H1 (cell line): ENCODE results near the gene SV2B. TPM values are rescaled to one million over a fixed set of nuclear protein-coding genes. Genes with fewer than 3 reads are reported as not detected.

ENCODE experiments used
- SP4 ChIP-seq: IDR thresholded peaks from 2 replicates; pipeline ENCODE4 v1.6.1; 2012; ENCODE audit warnings: low read length, inconsistent platforms
- SUZ12 ChIP-seq: fragments of 200-600 bp; sonication (generic); IDR thresholded peaks from 2 replicates; pipeline ENCODE4 v1.6.1; 2012; ENCODE audit warnings: mild to moderate bottlenecking, inconsistent platforms, low read length, moderate library complexity, mixed read lengths
- polyA plus RNA-seq, 7 experiments: library from polyadenylated mRNA; depleted of rRNA in 3 of 7; stranded (reverse) in 5 of 7; unstranded in 2 of 7; fragments of >200 nt in 5 of 7; fragments of 200-250 nt in 2 of 7; gene quantifications; 1 replicate in 5 of 7; 2 replicates in 1 of 7; 4 replicates in 1 of 7; pipeline versions ENCODE4 v1.2.1 to v1.2.3, GENCODE V29; 2011 to 2013; ENCODE audit warnings: missing spikeins in 2 of 7, mixed read lengths in 2 of 7
- total RNA-seq: library from RNA; stranded (reverse); fragmentation: NEBNext Ultra II Directional; extraction: Animal tissue kit (Norgen Biotek cat#: 25700); gene quantifications from 2 replicates; pipeline ENCODE4 v1.2.1, GENCODE V29; 2021
- TF ChIP-seq, protein P1 (sequence below): fragments of 300-600 bp; sonication (generic); IDR thresholded peaks from 2 replicates; pipeline ENCODE4 v1.7.1; 2012; ENCODE audit warnings: low read length, moderate library complexity, mild to moderate bottlenecking, inconsistent platforms; ENCODE audit not compliant: insufficient replicate concordance

Gene SV2B
- total and polyA plus RNA-seq, 2 of the 8 experiments (the other 6 are each of a cell fraction or from before 2014, with no cell fraction given): 0.09 to 0.20 TPM

DNA sequence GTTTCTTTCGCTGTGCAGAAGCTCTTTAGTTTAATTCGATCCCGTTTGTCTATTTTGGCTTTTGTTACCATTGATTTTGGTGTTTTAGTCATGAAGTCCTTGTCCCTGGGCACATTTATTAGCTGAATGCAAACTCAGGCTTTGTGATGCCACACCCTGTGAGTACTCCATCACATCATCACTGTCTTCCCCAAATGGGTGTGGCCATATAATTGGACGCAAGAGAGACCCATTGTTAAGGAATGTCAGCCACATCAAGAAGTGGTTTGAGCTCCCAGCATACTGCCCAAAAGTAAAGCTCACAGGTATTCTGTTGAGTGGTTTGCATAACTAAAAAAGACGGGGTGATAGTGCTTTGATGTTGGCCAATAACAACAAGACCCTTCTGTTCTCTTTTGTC lies 245.7 kb downstream of the SV2B start (continued):
- TF ChIP-seq, protein P1, sequence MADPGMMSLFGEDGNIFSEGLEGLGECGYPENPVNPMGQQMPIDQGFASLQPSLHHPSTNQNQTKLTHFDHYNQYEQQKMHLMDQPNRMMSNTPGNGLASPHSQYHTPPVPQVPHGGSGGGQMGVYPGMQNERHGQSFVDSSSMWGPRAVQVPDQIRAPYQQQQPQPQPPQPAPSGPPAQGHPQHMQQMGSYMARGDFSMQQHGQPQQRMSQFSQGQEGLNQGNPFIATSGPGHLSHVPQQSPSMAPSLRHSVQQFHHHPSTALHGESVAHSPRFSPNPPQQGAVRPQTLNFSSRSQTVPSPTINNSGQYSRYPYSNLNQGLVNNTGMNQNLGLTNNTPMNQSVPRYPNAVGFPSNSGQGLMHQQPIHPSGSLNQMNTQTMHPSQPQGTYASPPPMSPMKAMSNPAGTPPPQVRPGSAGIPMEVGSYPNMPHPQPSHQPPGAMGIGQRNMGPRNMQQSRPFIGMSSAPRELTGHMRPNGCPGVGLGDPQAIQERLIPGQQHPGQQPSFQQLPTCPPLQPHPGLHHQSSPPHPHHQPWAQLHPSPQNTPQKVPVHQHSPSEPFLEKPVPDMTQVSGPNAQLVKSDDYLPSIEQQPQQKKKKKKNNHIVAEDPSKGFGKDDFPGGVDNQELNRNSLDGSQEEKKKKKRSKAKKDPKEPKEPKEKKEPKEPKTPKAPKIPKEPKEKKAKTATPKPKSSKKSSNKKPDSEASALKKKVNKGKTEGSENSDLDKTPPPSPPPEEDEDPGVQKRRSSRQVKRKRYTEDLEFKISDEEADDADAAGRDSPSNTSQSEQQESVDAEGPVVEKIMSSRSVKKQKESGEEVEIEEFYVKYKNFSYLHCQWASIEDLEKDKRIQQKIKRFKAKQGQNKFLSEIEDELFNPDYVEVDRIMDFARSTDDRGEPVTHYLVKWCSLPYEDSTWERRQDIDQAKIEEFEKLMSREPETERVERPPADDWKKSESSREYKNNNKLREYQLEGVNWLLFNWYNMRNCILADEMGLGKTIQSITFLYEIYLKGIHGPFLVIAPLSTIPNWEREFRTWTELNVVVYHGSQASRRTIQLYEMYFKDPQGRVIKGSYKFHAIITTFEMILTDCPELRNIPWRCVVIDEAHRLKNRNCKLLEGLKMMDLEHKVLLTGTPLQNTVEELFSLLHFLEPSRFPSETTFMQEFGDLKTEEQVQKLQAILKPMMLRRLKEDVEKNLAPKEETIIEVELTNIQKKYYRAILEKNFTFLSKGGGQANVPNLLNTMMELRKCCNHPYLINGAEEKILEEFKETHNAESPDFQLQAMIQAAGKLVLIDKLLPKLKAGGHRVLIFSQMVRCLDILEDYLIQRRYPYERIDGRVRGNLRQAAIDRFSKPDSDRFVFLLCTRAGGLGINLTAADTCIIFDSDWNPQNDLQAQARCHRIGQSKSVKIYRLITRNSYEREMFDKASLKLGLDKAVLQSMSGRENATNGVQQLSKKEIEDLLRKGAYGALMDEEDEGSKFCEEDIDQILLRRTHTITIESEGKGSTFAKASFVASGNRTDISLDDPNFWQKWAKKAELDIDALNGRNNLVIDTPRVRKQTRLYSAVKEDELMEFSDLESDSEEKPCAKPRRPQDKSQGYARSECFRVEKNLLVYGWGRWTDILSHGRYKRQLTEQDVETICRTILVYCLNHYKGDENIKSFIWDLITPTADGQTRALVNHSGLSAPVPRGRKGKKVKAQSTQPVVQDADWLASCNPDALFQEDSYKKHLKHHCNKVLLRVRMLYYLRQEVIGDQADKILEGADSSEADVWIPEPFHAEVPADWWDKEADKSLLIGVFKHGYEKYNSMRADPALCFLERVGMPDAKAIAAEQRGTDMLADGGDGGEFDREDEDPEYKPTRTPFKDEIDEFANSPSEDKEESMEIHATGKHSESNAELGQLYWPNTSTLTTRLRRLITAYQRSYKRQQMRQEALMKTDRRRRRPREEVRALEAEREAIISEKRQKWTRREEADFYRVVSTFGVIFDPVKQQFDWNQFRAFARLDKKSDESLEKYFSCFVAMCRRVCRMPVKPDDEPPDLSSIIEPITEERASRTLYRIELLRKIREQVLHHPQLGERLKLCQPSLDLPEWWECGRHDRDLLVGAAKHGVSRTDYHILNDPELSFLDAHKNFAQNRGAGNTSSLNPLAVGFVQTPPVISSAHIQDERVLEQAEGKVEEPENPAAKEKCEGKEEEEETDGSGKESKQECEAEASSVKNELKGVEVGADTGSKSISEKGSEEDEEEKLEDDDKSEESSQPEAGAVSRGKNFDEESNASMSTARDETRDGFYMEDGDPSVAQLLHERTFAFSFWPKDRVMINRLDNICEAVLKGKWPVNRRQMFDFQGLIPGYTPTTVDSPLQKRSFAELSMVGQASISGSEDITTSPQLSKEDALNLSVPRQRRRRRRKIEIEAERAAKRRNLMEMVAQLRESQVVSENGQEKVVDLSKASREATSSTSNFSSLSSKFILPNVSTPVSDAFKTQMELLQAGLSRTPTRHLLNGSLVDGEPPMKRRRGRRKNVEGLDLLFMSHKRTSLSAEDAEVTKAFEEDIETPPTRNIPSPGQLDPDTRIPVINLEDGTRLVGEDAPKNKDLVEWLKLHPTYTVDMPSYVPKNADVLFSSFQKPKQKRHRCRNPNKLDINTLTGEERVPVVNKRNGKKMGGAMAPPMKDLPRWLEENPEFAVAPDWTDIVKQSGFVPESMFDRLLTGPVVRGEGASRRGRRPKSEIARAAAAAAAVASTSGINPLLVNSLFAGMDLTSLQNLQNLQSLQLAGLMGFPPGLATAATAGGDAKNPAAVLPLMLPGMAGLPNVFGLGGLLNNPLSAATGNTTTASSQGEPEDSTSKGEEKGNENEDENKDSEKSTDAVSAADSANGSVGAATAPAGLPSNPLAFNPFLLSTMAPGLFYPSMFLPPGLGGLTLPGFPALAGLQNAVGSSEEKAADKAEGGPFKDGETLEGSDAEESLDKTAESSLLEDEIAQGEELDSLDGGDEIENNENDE: no peak
- TF ChIP-seq SP4 (no peak), SUZ12 (no peak)
